Heart right ventricle (tissue), 16 donors: ENCODE measurements around the gene KSR2. TPM values are rescaled to one million over a fixed set of nuclear protein-coding genes. Genes with fewer than 3 reads are reported as not detected.

Experiments used
- ATAC-seq, 8 donors: fragments of 200-7000 bp; cut with Tn5 transposase; one replicate each; pipeline ENCODE4 v1.9.1; 2020; ENCODE audit warnings: mild to moderate bottlenecking in 8 of 8, moderate library complexity in 8 of 8, moderate number of reproducible peaks in 1 of 8
- DNase-seq, 2 donors: peaks; one replicate each; pipeline ENCODE4 v3.0.0-alpha.2; 2020
- H3K27ac ChIP-seq, 10 donors: fragments of 200-600 bp; sonication (generic) in 2 of 10; one replicate each; pipeline versions ENCODE4 v1.5.0 to v1.8.0; 2020 to 2022; ENCODE audit warnings: mild to moderate bottlenecking in 3 of 10
- H3K27me3 ChIP-seq, 7 donors: fragments of 200-600 bp; one replicate each; pipeline ENCODE4 v1.8.0; 2021 to 2022; ENCODE audit warnings: mild to moderate bottlenecking in 2 of 7
- H3K36me3 ChIP-seq, 9 donors: fragments of 200-600 bp; sonication (generic) in 1 of 9; one replicate each; pipeline versions ENCODE4 v1.5.0 to v1.8.0; 2020 to 2022; ENCODE audit warnings: mild to moderate bottlenecking in 2 of 9
- H3K4me1 ChIP-seq, 9 donors: fragments of 200-600 bp; sonication (generic) in 1 of 9; one replicate each; pipeline versions ENCODE4 v1.5.0 to v1.8.0; 2020 to 2022; ENCODE audit warnings: mild to moderate bottlenecking in 4 of 9
- H3K4me3 ChIP-seq, 10 donors: fragments of 200-600 bp; sonication (generic) in 2 of 10; one replicate each; pipeline versions ENCODE4 v1.5.0 to v1.8.0; 2020 to 2022; ENCODE audit warnings: mild to moderate bottlenecking in 7 of 10, moderate library complexity in 2 of 10
- H3K9me3 ChIP-seq, 11 donors: fragments of 200-600 bp in 10 of 11; sonication (generic) in 2 of 11; one replicate each; pipeline versions ENCODE4 v1.5.0 to v1.8.0; 2013 to 2022; ENCODE audit warnings: mild to moderate bottlenecking in 2 of 11, control low read depth in 1 of 11, moderate library complexity in 1 of 11
- CTCF ChIP-seq, 9 donors: fragments of 200-600 bp; sonication (generic) in 2 of 9; IDR thresholded peaks; one replicate each; pipeline versions ENCODE4 v1.5.0 to v1.8.0; 2021 to 2022; ENCODE audit warnings: antibody characterized with exemption in 9 of 9, mild to moderate bottlenecking in 5 of 9, moderate library complexity in 1 of 9
- WGBS, 2 donors: extraction: QIAGEN DNeasy Blood & Tissue Kit; methylation state at CpG; one replicate each; pipeline ENCODE4 v1.1.7; 2013; ENCODE audit warnings: inconsistent platforms in 1 of 2; 5-methylcytosine and 5-hydroxymethylcytosine counted together
- intact Hi-C, 10 donors: fragments of 100-400 bp; cut with DNase I; formaldehyde crosslinking; loops; one replicate each; pipeline versions ENCODE4 v1.11.1 to v1.14.2; 2022
- polyA plus RNA-seq, 2 donors: library from polyadenylated mRNA; stranded (reverse); fragments of 200-250 nt; gene quantifications; one replicate each; pipeline ENCODE4 v1.2.3, GENCODE V29; 2013
- total RNA-seq, 10 donors: library from RNA; stranded (reverse); fragmentation: NEBNext Ultra II Directional in 3 of 10; extraction: Animal tissue kit (Norgen Biotek cat#: 25700) in 3 of 10; gene quantifications; one replicate each; pipeline versions ENCODE4 v1.2.1 to v1.2.4, GENCODE V29; 2021 to 2023
- donor health status: Arrhythmogenic right ventricular cardiomyopathy.
- donor health status: ischemic (EF 13 %, LVEDD 7.1; RV severe dilation, severe dysfunction).
- donor health status: healthy with polysubstance abuse.
- donor health status: DM: no; HTN: yes; CAD: no.
- donor health status: DM: no; HTN: no; CAD: no.
- donor health status: ischemic (EF 25% LVEDD 6.9; RV normal size, moderate dysfunction).
- donor health status: ischemic (EF 25% LVEDD 5.7; RV mildly dilated, moderate dysfunction).
- donor health status: healthy.
- donor health status: DM: yes; HTN: yes; CAD: no.
- donor health status: Ischemic cardiomyopathy.
- donor health status: ischemic (EF 35%, LVEDD 5.7; RV mildly dilated, moderate dysfunction).
- donor health status: nonischemic (EF 11% LVEDD 7.7; RV severe dilation, severe dysfunction).
- donor health status: DM: yes; HTN: yes; CAD: no.
- donor health status: PGD.
- donor health status: ischemic (EF 29% LVEDD 5.4; RV normal size, mild dysfunction).
- donor health status: nonischemic (EF 23%, LVEDD 6.1; RV moderate dilation, normal function).

KSR2 gene
- total and polyA plus RNA-seq, 12 donors = 0.02 TPM; not detected in 9

- no peaks in the 10 kb centered on the region for H3K36me3 ChIP-seq
- DNase-seq (no peak), ATAC-seq (no peak)
- 78 to 82% methylated on average over 2 of the region's 2 CpGs for WGBS, 2 donors
- TF ChIP-seq CTCF (IDR thresholded peaks at IDR 0.05) = no peak
- no peak overlapping the region for H3K4me3 ChIP-seq
- no peaks in the 10 kb centered on the region for H3K4me1 ChIP-seq
- H3K27me3 ChIP-seq = peaks cover 0 to 4% (median 0%) of the 10 kb centered on the region in 7 donors
- peaks cover 0 to 20% (median 7%) of the 10 kb centered on the region in 11 donors for H3K9me3 ChIP-seq
- intact Hi-C loops = no loop called here
- H3K27ac ChIP-seq = no peak overlapping the region
These were observed 206.6 kb downstream of the KSR2 start for GRCh38 chr12:117762143-117762542.

GRCh38 chr12:117761528-117762100 lies 207.2 kb downstream of the KSR2 start:
- 85 to 86% methylated on average over 3 of the region's 3 CpGs for WGBS, 2 donors
- Histone ChIP-seq H3K9me3 (peaks cover 0 to 18% (median 7%) of the 10 kb centered on the region in 11 donors), H3K27ac (no peak overlapping the region), H3K4me3 (no peak overlapping the region), H3K4me1 (no peaks in the 10 kb centered on the region), H3K27me3 (peaks cover 0 to 4% (median 0%) of the 10 kb centered on the region in 7 donors), H3K36me3 (no peaks in the 10 kb centered on the region)
- intact Hi-C loops = no loop called here
- DNase-seq = no peak
- TF ChIP-seq CTCF (IDR thresholded peaks at IDR 0.05) = no peak
- no peak for ATAC-seq

- DNase-seq = peak in 1 of 2 donors; percentile 10
- WGBS, 2 donors = 95 to 96% methylated on average over 31 to 38 of the region's 39 CpGs
These were observed 207.8 kb downstream of the KSR2 start for GRCh38 chr12:117760990-117761389.

GRCh38 chr12:117750657-117751056 lies 218.1 kb downstream of the KSR2 start:
- Histone ChIP-seq H3K27me3 (peaks cover 0 to 7% (median 0%) of the 10 kb centered on the region in 7 donors), H3K4me1 (no peaks in the 10 kb centered on the region), H3K9me3 (peaks cover 0 to 17% (median 0%) of the 10 kb centered on the region in 11 donors), H3K27ac (no peak overlapping the region), H3K4me3 (no peak overlapping the region), H3K36me3 (no peaks in the 10 kb centered on the region)
- DNase-seq = no peak
- ATAC-seq = no peak
- intact Hi-C loops = no loop called here
- TF ChIP-seq CTCF (IDR thresholded peaks at IDR 0.05) = no peak
- 88 to 89% methylated on average over 2 of the region's 2 CpGs for WGBS, 2 donors

More at GRCh38 chr12:117760990-117761389, 207.8 kb downstream of the KSR2 start:
- no peak for TF ChIP-seq CTCF (IDR thresholded peaks at IDR 0.05)
- intact Hi-C loops = no loop called here
- no peak for ATAC-seq
- Histone ChIP-seq H3K36me3 (no peaks in the 10 kb centered on the region), H3K9me3 (peaks cover 0 to 12% (median 5%) of the 10 kb centered on the region in 11 donors), H3K4me3 (no peak overlapping the region), H3K27ac (no peak overlapping the region), H3K27me3 (peaks cover 0 to 4% (median 0%) of the 10 kb centered on the region in 7 donors), H3K4me1 (no peaks in the 10 kb centered on the region)
